Type B pancreatic cell (in vitro differentiated cells): ENCODE measurements around the gene PGR. TPM values are rescaled to one million over a fixed set of nuclear protein-coding genes. Genes with fewer than 3 reads are reported as not detected.

Experiments used
- DNase-seq: peaks from one replicate; pipeline ENCODE4 v3.0.0; 2021; ENCODE audit warnings: mixed read lengths; ENCODE audit not compliant: unreplicated experiment; ENCODE audit errors: extremely low spot score
- H3K27ac Mint-ChIP-seq: 2 replicates; pipeline ENCODE4 v1.8.0; 2021; ENCODE audit warnings: mild to moderate bottlenecking, mixed read lengths
- H3K27me3 Mint-ChIP-seq: 2 replicates; pipeline ENCODE4 v1.8.0; 2021; ENCODE audit warnings: mixed read lengths
- H3K36me3 Mint-ChIP-seq: 2 replicates; pipeline ENCODE4 v1.8.0; 2021; ENCODE audit warnings: mixed read lengths
- H3K4me1 Mint-ChIP-seq: one replicate; pipeline ENCODE4 v1.8.0; 2021; ENCODE audit warnings: mixed read lengths; ENCODE audit not compliant: unreplicated experiment
- H3K4me3 Mint-ChIP-seq: 2 replicates; pipeline ENCODE4 v1.8.0; 2021; ENCODE audit warnings: mild to moderate bottlenecking, mixed read lengths
- H3K9me3 Mint-ChIP-seq: 2 replicates; pipeline ENCODE4 v1.8.0; 2021; ENCODE audit warnings: mixed read lengths
- total RNA-seq: library from RNA; stranded (reverse); gene quantifications from 2 replicates; pipeline ENCODE4 v1.2.1, GENCODE V29; 2021; ENCODE audit warnings: low replicate concordance
- TF ChIP-seq, protein P1 (sequence below): fragments of 200-600 bp; sonication (generic); conservative IDR thresholded peaks from 2 replicates; pipeline ENCODE4 v1.5.0; 2021; ENCODE audit warnings: antibody characterized with exemption, mild to moderate bottlenecking

Gene PGR
- total RNA-seq, 1 donor from 2014 or later: 0.29 TPM

DNA sequence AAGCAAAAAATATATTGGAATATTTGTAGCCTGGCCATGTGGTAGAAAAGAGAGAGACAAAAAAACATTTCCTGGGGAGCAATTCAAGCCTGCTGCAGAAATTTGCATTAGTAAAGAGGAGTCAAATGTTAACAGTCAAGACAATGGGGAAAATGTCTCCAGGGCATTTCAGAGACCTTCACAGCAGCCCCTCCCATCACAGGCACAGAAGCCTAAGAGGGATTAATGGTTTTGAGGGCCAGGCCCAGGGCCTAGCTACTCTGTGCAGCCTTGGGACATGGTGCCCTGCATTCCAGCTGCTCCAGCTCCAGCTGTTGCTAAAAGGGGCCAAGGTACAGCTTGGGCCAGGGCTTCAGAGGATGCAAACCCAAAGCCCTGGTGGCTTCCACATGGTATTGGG, 46.8 kb downstream of the PGR start:
- DNase-seq: no peak
- H3K27ac Mint-ChIP-seq: no peak overlapping the region
- no peaks in the 10 kb centered on the region for H3K27me3 Mint-ChIP-seq
- TF ChIP-seq, protein P1, sequence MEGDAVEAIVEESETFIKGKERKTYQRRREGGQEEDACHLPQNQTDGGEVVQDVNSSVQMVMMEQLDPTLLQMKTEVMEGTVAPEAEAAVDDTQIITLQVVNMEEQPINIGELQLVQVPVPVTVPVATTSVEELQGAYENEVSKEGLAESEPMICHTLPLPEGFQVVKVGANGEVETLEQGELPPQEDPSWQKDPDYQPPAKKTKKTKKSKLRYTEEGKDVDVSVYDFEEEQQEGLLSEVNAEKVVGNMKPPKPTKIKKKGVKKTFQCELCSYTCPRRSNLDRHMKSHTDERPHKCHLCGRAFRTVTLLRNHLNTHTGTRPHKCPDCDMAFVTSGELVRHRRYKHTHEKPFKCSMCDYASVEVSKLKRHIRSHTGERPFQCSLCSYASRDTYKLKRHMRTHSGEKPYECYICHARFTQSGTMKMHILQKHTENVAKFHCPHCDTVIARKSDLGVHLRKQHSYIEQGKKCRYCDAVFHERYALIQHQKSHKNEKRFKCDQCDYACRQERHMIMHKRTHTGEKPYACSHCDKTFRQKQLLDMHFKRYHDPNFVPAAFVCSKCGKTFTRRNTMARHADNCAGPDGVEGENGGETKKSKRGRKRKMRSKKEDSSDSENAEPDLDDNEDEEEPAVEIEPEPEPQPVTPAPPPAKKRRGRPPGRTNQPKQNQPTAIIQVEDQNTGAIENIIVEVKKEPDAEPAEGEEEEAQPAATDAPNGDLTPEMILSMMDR: no peak
- peaks cover 8% of the 10 kb centered on the region for H3K9me3 Mint-ChIP-seq
- H3K4me3 Mint-ChIP-seq: no peak overlapping the region
- H3K36me3 Mint-ChIP-seq: no peaks in the 10 kb centered on the region
- H3K4me1 Mint-ChIP-seq: no peaks in the 10 kb centered on the region

DNA sequence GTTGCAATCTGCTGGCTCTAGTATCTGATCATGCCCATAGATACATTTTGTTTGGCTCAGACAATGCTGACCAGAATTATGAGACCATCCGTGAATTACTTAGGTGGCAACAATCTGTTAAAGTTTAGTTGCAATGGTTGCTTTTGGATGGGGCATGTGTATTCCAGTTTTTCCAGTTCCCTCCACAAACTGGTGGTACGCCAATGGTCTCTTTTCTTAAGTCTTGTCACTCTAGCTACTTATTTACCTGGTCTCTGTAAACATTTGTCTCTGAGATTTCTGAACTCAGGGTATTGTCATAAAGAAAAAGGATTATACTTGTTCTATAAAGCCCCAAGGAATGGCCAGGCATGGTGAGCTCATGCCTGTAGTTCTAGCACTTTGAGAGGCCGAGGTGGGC, 65.9 kb downstream of the PGR start:
- H3K4me1 Mint-ChIP-seq: no peaks in the 10 kb centered on the region
- H3K9me3 Mint-ChIP-seq: no peaks in the 10 kb centered on the region
- DNase-seq: no peak
- no peaks in the 10 kb centered on the region for H3K27me3 Mint-ChIP-seq
- H3K27ac Mint-ChIP-seq: no peak overlapping the region
- TF ChIP-seq, protein P1: no peak
- no peak overlapping the region for H3K4me3 Mint-ChIP-seq
- no peaks in the 10 kb centered on the region for H3K36me3 Mint-ChIP-seq

DNA sequence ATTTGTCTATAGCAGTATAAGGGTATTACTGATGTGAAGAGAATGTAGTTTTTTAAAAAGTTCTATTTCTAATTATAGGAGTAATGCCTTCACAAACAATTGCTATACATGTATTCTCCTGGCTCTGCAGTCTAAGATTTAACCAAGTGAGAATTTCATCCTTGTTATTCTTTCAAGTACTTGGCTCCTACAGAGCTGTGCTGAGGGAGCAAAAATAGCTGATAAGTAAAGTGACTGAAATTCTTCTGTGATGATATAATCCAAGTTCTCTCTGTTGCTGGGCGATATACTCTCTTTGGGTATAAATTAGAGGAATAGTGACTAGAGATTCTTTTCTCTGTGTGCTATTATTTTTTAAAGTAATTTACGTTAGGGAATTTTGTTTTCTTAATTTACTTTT, 68.0 kb downstream of the PGR start:
- no peaks in the 10 kb centered on the region for H3K27me3 Mint-ChIP-seq
- no peaks in the 10 kb centered on the region for H3K9me3 Mint-ChIP-seq
- H3K4me3 Mint-ChIP-seq: no peak overlapping the region
- TF ChIP-seq, protein P1: no peak
- no peak for DNase-seq
- no peak overlapping the region for H3K27ac Mint-ChIP-seq
- H3K36me3 Mint-ChIP-seq: no peaks in the 10 kb centered on the region
- H3K4me1 Mint-ChIP-seq: no peaks in the 10 kb centered on the region

DNA sequence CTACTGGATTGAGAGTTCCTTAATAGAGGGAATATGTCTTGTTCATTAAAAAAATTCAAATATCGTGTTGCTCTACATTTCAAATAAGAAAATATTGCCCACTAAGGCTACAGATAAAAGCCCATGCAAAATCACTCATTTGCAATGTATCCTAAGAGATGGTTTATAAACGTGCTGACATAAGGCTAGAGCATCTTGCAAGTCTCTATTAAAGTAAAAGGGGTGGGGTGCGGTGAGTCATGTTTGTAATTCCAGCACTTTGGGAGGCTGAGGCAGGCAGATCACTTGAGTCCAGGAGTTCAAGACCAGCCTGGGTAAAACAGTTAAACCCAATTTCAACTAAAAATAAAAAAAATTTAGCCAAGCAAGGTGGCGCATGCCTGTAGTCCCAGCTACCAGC, 70.3 kb downstream of the PGR start:
- DNase-seq: no peak
- no peaks in the 10 kb centered on the region for H3K27me3 Mint-ChIP-seq
- no peaks in the 10 kb centered on the region for H3K4me1 Mint-ChIP-seq
- no peaks in the 10 kb centered on the region for H3K9me3 Mint-ChIP-seq
- TF ChIP-seq, protein P1: no peak
- H3K4me3 Mint-ChIP-seq: no peak overlapping the region
- H3K27ac Mint-ChIP-seq: no peak overlapping the region
- H3K36me3 Mint-ChIP-seq: no peaks in the 10 kb centered on the region

DNA sequence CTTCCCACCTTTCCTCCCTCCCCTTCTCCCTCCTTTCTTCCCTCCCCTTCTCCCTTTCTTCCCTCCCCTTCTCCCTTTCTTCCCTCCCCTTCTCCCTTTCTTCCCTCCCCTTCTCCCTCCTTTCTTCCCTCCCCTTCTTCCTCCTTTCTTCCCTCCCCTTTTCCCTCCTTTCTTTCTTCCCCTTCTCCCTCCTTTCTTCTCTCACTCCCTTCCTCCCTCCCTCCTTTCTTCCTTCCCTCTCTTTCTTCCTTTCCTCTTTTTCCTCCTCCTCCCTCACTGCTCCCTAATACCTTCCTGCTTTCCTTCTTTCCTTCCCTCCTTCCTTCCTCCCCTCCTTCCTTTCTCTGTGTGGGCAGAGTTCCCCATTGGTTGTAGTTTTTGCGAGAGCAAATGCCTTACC, 76.1 kb downstream of the PGR start:
- Mint-ChIP-seq H3K9me3 (no peaks in the 10 kb centered on the region), H3K4me3 (no peak overlapping the region), H3K27me3 (peaks cover 7% of the 10 kb centered on the region), H3K36me3 (no peaks in the 10 kb centered on the region), H3K27ac (no peak overlapping the region), H3K4me1 (peaks cover 4% of the 10 kb centered on the region)
- TF ChIP-seq, protein P1: no peak
- no peak for DNase-seq

DNA sequence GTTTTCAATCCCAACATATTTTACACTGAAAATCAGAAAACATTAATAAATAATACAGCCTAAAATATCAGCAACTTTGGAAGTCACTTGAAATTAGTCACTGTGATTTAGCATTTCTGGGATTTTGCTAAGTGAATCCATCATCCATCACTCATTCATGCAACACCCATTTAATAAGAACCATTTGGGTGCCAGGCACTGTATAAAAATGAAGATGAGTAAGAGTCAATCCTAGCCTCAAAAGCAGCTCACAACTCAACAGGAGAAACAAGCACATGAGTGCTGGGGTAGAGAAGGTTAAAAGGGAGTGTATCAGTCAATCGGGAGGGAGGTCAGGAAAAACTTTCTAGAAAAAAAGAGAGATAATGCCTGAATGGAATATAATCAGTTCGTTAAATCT, 77.9 kb downstream of the PGR start:
- TF ChIP-seq, protein P1: no peak
- H3K4me1 Mint-ChIP-seq: peaks cover 4% of the 10 kb centered on the region
- no peaks in the 10 kb centered on the region for H3K9me3 Mint-ChIP-seq
- no peak overlapping the region for H3K4me3 Mint-ChIP-seq
- H3K36me3 Mint-ChIP-seq: no peaks in the 10 kb centered on the region
- DNase-seq: no peak
- no peak overlapping the region for H3K27ac Mint-ChIP-seq
- H3K27me3 Mint-ChIP-seq: peaks cover 7% of the 10 kb centered on the region
